GM19324 (cell line): ENCODE results near the gene ZNF860.

Source experiments
- ATAC-seq: cut with Tn5 transposase; IDR thresholded peaks from one replicate; pipeline ENCODE4 v1.9.1; 2021; ENCODE audit warnings: mild to moderate bottlenecking, moderate library complexity; ENCODE audit not compliant: unreplicated experiment, low FRiP score

Gene ZNF860

DNA sequence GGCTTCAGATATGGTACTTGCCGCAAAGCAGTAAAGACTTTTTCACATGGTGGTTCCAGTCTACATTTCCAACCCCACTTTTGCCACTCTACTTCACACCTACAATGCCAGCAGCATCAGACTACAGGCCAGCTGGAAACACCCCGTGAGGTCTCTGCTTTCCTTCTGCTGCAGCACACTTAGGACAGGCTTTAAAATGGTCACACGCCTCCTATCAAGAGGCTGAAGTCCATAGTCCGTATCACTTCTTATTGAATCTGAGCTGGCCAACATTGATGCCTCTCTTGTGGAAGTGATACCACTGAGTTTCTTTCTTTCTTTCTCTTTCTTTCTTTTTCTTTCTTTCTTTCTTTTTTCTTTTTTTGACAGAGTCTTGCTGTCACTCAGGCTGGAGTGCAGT lies 59.8 kb downstream of the ZNF860 start:
- ATAC-seq = no peak
